Stimulated activated effector memory CD8-positive, alpha-beta T cell treated with anti-CD3 and anti-CD28 coated beads, Interleukin-12 subunit alpha, Interleukin-12 subunit beta, amount 100 ng/mL, for 72 hours (primary cell): ENCODE measurements around the gene PCBP4.

Experiments
- ATAC-seq: fragments of 150-1000 bp; cut with Tn5 transposase; 2 replicates; pipeline ENCODE4 v1.10.0; 2021
- DNase-seq, 2 donors: peaks; one replicate each; pipeline ENCODE4 v3.0.0; 2021 to 2022; ENCODE audit warnings: low spot score in 2 of 2
- H3K27ac Mint-ChIP-seq: one replicate; pipeline ENCODE4 v1.8.0; 2022; ENCODE audit warnings: mild to moderate bottlenecking, mixed read lengths
- H3K36me3 Mint-ChIP-seq: one replicate; pipeline ENCODE4 v1.8.0; 2022; ENCODE audit warnings: mild to moderate bottlenecking, mixed read lengths
- H3K4me1 Mint-ChIP-seq: one replicate; pipeline ENCODE4 v1.8.0; 2022; ENCODE audit warnings: mixed read lengths
- H3K4me3 Mint-ChIP-seq: one replicate; pipeline ENCODE4 v1.8.0; 2022; ENCODE audit warnings: mild to moderate bottlenecking, mixed read lengths
- H3K9me3 Mint-ChIP-seq: one replicate; pipeline ENCODE4 v1.8.0; 2022; ENCODE audit warnings: mixed read lengths

PCBP4 gene

DNA sequence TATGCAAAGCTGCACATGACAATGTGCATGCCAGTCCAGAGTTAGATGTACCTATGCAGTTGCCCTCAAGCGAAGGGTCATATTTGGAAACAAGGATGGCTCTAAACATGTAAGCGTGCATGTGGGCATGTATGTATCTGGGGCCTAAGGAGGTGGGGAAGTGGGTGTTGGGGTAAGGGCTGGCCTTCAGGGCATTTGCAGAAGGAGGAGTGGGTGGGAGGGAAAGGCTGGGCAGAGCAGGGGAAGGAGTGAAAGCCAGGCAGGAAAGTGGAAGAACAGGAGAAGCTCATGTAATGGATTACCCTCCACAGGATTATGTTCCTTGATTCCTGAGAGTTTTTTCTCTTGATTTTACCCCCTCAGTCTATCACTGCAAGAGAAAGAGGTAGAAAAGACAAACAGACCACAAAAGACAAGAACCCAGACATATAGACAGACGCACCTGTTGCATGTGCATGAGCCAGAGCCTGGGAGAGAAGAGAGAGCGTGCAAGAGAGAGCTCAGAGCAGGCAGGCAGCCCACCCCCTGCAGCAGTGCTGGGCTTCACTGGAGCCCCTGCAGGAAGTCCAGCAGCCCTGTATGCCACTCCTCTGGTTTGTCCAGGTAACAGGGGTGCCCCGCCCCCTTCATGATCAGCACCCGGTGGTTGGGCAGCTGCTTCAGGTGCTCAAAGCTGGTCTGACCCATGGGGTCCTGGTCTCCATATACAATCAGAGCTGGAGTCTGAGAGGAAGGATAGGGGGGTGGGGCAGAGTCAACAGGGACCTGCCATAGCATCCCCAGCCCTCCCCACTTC, 1.8 kb upstream of the PCBP4 start:
- Mint-ChIP-seq H3K9me3 (no peaks in the 10 kb centered on the region), H3K36me3 (peaks cover 14% of the 10 kb centered on the region), H3K4me1 (peaks cover 48% of the 10 kb centered on the region), H3K4me3 (peak overlapping the region; percentile 77), H3K27ac (no peak overlapping the region)
- no peak for ATAC-seq
- no peak for DNase-seq

DNA sequence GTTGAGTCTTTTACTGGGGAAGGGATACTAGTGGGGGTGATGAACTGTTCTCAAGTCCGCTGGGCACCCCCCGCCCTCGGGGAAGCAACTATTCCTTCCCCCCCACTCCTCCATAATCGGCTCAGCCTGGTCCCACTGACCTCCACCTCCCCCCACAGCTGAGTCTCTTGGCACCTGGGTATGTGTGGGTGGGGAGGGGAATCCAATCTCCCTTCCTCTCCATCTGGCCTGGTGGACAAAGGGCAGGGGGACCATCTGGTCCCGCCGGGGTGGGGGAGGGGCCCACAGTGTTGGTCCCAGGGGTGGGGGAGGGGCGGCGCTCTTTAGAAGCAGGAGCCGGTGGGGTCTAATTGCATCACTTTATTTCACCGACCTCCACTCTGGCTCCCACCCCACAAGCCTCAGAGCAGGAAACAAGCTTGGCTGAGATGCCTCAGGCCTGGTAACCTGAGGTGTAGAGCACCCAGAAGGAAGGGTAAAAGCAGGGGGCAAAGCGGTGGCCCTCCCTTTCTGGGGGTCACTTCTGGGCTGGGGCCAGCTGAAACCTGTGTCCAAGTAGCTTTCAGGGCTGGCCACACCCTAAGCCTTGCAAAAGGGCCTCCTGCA, 1.0 kb upstream of the PCBP4 start:
- no peak for DNase-seq
- ATAC-seq = no peak
- H3K4me1 Mint-ChIP-seq = peaks cover 41% of the 10 kb centered on the region
- peaks cover 6% of the 10 kb centered on the region for H3K36me3 Mint-ChIP-seq
- peak overlapping the region; percentile 60 for H3K27ac Mint-ChIP-seq
- H3K9me3 Mint-ChIP-seq = no peaks in the 10 kb centered on the region
- peak overlapping the region; percentile 77 for H3K4me3 Mint-ChIP-seq

DNA sequence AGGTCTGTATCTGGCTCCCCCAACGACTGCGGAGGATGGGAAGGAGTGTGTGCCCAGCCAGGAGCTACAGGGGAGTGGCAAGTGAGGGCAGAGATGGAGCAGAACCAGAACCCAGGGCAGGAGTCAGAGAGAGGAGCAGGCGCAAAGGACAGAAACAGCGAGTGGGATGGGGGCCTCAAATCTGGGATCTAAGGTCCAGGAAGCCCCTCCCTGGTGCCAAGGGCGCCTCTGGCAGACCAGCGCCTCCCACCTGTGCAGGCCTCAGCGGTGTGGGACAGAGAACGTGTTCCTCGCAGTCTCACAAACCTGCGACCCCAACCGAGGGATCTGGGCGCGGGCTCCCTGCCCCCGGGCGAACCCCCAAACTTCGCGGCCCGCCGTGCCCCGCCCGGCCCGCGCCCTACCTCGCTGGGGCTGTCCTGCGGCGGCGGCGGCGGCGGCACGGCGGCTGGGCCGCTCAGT, 301 bp downstream of the PCBP4 start:
- peak; percentile 75 for ATAC-seq
- peaks cover 6% of the 10 kb centered on the region for H3K36me3 Mint-ChIP-seq
- peak in 1 of 2 donors; percentile 63 for DNase-seq
- peaks cover 41% of the 10 kb centered on the region for H3K4me1 Mint-ChIP-seq
- H3K4me3 Mint-ChIP-seq = peak overlapping the region; percentile 77
- H3K9me3 Mint-ChIP-seq = no peaks in the 10 kb centered on the region
- peak overlapping the region; percentile 80 for H3K27ac Mint-ChIP-seq

DNA sequence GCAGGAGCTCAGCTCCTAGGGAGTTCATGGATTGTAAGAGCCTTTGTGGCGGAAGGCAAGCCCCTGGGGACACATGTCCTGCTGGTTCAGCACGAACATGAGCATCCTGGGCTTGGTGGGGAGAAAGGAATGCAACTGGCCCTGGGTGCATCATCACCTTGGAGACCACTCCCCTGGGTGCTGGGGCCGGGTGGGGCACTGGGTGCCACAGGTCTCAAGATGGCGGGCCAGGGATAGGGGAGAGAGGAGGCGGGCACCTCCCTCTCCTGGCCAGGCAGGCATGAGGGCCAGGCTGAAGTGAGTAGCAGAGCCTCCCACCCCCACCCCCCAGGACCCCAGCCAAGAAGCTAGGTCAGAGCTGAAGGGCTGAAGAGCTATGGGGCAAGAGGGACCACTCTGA, 768 bp downstream of the PCBP4 start:
- Mint-ChIP-seq H3K27ac (peak overlapping the region; percentile 80), H3K36me3 (peaks cover 6% of the 10 kb centered on the region), H3K9me3 (no peaks in the 10 kb centered on the region), H3K4me1 (peaks cover 41% of the 10 kb centered on the region), H3K4me3 (peak overlapping the region; percentile 77)
- DNase-seq = no peak
- no peak for ATAC-seq

DNA sequence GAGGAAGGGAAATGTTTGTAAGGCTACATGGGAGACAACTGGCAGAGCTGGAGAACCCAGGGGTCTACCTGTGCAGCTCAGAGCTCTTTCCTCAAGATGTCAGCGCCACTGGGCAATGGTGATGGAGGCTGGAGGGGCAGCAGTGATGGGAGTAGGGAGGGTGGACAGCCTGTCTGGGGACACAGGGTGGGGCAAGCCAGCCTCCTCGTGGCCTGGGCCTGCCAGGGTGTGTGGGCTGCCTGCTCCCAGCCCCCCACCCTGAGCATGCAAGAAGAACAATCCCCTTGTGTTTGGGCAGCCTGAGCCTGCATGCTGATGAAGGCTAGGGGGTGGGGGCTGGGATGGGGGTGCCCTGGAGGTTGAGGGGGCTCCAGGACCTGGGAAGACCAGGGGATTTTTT, 1.2 kb downstream of the PCBP4 start:
- H3K27ac Mint-ChIP-seq = no peak overlapping the region

DNA sequence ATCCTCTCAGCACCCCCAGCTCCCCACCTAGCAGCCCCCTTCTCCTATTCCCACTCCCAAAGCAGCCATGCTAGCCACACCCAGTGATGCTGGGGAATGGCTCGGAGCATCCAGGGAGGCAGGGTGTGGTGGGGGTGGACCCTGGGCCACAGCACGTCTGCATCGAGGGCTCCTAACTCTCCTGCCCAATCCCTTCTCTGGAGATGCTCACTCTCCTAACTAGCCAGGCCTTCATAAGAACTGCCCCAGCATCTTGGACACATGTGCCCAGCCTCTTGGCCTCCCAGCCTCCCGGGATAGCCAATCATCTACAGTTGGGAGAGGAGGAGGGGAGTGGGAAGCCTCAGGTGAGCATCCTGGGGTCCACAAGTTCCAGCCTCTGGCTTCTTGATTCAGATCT, 2.7 kb downstream of the PCBP4 start:
- H3K36me3 Mint-ChIP-seq = no peaks in the 10 kb centered on the region
- peaks cover 41% of the 10 kb centered on the region for H3K4me1 Mint-ChIP-seq
- no peak for ATAC-seq
- H3K9me3 Mint-ChIP-seq = no peaks in the 10 kb centered on the region
- peak overlapping the region; percentile 63 for H3K27ac Mint-ChIP-seq
- no peak for DNase-seq
- no peak overlapping the region for H3K4me3 Mint-ChIP-seq

More for the DNA sequence above, 1.2 kb downstream of the PCBP4 start:
- H3K4me3 Mint-ChIP-seq = peak overlapping the region; percentile 77
- peaks cover 3% of the 10 kb centered on the region for H3K36me3 Mint-ChIP-seq
- peaks cover 41% of the 10 kb centered on the region for H3K4me1 Mint-ChIP-seq
- no peaks in the 10 kb centered on the region for H3K9me3 Mint-ChIP-seq
- ATAC-seq (no peak), DNase-seq (no peak)

DNA sequence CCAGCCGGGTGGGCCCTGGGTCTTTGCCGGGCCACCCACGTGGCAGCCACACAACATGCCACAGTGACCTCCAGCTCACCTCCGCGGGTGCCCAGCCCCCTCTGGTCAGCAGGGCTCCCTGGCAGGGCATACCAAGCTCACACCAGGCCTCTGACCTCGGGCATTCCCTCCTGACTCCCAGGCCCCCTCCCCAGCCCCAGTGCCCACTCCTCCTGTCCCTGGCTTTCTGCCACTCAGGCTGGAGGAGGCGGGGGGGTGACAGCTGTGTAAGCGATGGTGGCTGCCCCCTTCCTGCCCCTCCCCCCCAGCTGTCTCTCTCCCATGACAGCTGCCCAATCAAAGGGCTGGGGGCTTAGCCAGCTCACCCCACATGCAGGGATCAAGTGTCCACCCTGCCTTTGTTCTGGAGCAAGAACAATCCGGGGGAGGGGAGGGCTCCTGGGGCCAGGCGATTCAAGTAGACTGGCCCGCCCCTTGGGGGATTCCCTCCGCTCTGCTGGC, 3.3 kb downstream of the PCBP4 start:
- H3K9me3 Mint-ChIP-seq = no peaks in the 10 kb centered on the region
- DNase-seq = no peak
- peaks cover 37% of the 10 kb centered on the region for H3K4me1 Mint-ChIP-seq
- H3K4me3 Mint-ChIP-seq = no peak overlapping the region
- no peak overlapping the region for H3K27ac Mint-ChIP-seq
- no peaks in the 10 kb centered on the region for H3K36me3 Mint-ChIP-seq
- ATAC-seq = no peak

DNA sequence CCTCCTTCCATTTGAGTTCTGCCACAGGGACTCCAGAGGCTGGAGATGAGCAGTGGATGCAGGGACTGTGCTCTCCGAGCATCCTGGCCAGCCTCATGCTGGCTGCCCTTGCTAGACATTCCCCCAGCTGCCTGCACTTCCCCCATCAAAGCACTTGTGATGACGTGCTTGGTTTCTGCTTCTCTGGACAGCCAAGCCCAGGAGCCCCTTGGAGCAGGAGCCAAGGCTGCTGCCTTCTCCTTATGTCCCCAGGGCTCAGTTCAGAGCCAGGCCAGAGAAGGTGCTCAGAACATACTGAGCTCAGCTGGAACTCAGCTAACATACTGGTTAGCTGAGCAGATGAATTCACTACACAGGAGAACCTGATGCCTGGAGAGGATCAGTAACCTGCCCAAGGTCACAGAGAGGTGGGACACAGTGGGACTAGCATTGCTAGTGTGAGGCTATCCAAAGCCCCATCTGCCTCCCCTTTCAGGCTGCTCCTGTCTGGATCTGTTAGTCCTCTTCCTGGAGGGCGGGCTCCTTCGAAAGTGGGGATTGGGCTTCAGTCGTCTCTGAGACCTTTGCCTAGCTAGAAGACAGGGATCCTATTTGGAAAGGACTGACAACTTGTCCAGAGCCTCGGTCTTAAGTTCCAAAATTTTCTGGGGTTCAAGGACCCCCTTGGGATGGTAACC, 4.3 kb downstream of the PCBP4 start:
- Mint-ChIP-seq H3K4me1 (peaks cover 27% of the 10 kb centered on the region), H3K4me3 (no peak overlapping the region), H3K27ac (no peak overlapping the region), H3K36me3 (peaks cover 1% of the 10 kb centered on the region), H3K9me3 (no peaks in the 10 kb centered on the region)
- ATAC-seq (no peak), DNase-seq (no peak)

DNA sequence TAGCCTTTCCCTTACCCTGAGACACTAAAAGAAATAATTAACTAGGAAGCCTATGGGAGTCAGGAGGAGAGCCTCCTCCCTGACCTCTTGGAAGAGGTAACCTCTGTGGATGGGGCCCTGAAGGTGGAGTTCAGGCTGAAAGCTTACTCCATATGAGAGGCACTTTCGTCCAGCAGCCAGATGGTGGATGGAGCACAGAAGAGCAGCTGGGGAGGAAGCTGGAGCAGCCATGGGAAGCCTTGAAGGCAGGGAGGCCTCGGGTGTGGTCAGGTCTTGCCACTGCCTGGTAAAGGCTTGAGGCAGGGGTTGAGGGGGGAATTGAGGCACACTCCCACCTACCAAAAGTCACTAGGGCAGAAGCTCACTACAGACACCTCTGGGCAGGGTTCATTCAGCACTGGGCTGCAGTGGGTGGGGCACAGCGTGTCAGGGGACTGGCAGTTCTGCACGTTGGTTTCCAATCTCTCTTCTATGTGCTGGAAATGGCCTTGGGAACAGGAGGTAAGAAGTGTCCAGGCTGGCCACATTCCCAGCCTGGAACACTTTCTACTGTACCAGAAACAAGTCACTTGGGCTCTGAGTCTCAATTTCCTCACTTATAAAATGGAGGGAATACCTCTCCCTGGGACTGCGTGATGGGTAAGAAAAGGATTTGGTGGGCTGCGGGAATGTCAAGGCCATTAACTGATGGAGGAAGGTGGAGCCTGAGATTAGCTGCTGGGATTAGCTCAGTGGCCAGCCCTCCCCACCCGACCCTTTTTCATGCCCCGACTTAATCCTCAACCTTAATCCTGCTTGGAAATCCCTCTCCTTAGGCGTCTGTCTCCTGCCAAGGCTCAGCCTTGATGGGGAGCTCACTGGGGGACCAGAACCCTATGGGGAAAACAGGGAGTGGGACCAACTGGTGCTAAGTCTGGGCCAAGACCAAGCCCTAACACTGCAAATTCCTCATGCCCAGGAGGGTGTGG, 5.4 kb downstream of the PCBP4 start:
- no peak for ATAC-seq
- no peak for DNase-seq
- Mint-ChIP-seq H3K36me3 (peaks cover 4% of the 10 kb centered on the region), H3K4me3 (no peak overlapping the region), H3K27ac (no peak overlapping the region), H3K4me1 (peaks cover 24% of the 10 kb centered on the region), H3K9me3 (no peaks in the 10 kb centered on the region)

DNA sequence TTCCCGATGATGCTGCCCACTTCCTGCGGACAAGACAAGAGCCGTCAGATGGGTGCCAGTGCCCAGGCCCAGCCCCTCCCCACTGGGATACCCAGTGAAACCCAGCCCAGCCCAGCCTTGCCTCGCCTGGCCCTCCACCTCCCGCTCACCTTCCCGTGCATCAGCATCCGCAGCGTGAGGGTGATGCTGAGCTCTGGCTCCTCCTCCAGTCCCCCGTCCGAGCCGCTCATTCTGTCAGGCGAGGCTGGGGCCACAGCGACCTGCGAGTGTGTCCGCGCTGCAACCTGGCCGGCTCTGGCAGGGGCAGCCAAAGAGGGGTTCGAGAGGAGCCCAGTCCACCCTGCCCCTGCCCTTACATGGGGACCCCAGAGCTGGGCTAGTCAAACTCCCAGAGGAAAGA, 6.2 kb downstream of the PCBP4 start:
- Mint-ChIP-seq H3K9me3 (no peaks in the 10 kb centered on the region), H3K27ac (no peak overlapping the region), H3K4me3 (no peak overlapping the region), H3K4me1 (peaks cover 20% of the 10 kb centered on the region), H3K36me3 (peaks cover 4% of the 10 kb centered on the region)
- DNase-seq (no peak), ATAC-seq (no peak)

DNA sequence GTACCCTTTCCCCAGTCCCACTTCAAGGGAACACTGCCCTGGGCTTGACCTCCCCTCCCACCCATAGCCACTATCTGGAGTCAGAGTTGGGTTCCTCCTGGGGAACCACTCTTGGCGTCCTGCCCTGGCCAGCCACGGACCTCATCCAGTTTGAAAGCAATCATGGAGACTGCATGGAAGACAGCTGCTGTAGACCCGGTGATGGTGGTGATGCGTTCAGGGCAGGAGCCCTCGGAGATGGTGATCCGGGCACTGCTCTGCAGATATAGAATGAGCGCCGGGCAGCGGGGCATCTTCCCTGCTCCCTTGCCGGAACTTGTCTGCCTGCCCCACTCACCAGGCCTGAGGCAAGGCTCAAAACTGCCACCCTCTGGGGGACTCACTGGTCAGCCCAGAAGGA, 6.9 kb downstream of the PCBP4 start:
- peaks cover 14% of the 10 kb centered on the region for H3K4me1 Mint-ChIP-seq
- ATAC-seq = no peak

DNA sequence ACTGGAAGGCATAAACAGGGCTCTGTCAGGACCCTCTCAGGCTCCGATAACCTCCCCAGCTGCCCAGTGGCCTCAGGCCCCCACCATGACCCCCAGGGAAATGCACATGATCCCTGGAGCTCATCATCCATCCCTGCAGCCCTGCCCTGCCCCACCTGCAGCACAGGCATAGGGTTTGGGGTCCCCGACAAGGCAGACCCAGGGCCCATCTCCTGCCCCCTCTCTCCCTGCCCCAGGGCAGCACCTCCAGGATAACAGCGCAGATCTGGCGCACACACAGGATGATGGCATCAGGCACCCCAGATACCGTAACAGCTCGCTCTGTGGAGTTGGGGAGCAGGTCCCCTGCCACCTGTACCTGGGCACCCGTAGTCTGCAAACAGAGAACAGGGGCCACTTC, 7.6 kb downstream of the PCBP4 start:
- H3K4me1 Mint-ChIP-seq = peaks cover 7% of the 10 kb centered on the region
- H3K9me3 Mint-ChIP-seq = no peaks in the 10 kb centered on the region
- H3K4me3 Mint-ChIP-seq = no peak overlapping the region
- no peak overlapping the region for H3K27ac Mint-ChIP-seq
- DNase-seq (no peak), ATAC-seq (no peak)
- H3K36me3 Mint-ChIP-seq = peaks cover 4% of the 10 kb centered on the region

More for the DNA sequence above, 6.9 kb downstream of the PCBP4 start:
- no peak overlapping the region for H3K4me3 Mint-ChIP-seq
- no peak for DNase-seq
- H3K27ac Mint-ChIP-seq = no peak overlapping the region
- H3K9me3 Mint-ChIP-seq = no peaks in the 10 kb centered on the region
- peaks cover 4% of the 10 kb centered on the region for H3K36me3 Mint-ChIP-seq

DNA sequence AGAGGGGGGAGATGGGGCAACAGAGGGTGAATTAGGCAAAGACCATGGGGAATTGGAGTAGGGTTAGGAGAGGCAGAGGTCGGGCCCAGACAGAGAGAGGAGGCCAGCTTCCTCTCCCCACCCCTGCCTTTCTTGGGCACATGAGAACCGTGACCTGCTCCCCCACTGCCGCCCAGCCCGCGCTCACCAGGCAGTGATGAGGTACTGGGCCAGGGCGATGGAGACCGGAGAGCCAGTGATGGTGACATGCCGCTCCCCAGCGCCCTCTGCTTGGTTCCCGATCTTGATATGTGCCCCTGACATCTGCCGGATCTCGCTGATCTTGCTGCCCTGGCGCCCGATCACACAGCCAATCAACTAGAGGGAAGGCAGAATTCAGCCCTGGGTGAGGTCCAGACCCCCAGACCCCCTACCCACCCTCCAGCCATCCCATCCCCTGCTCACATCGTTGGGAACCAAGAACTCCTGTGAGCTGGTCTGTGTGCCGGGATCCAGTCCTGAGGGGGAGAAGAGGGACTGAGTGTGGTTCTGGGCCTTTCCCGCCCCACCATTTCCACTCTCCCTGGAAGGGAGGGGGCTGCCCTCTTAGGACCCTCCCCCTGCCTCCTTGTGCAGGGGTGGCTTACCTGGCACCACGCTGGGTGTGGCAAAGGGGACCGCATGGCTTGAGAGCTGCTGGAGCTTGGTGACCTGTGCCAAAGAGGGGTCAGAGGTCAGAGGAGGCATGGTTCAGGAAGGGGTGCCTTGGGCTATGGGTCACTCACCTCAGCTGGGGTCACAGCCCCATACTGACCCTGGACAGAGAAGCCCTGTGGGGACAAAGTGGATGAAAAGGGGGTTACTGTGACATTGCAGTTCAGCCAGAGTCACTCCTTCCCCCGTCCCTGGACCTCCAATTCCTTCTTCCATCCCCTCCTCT, 8.4 kb downstream of the PCBP4 start:
- no peak overlapping the region for H3K27ac Mint-ChIP-seq

More for the DNA sequence above, 8.4 kb downstream of the PCBP4 start:
- Mint-ChIP-seq H3K9me3 (no peaks in the 10 kb centered on the region), H3K4me1 (peaks cover 5% of the 10 kb centered on the region), H3K36me3 (peaks cover 4% of the 10 kb centered on the region), H3K4me3 (no peak overlapping the region)
- no peak for DNase-seq
- ATAC-seq = no peak
